Ascending aorta (tissue), 2 donors: ENCODE measurements around the gene SYT11. TPM values are rescaled to one million over a fixed set of nuclear protein-coding genes. Genes with fewer than 3 reads are reported as not detected.
A peak's percentile ranks its signal among the peaks of the same experiment; 100 is the strongest.

Experiments
- DNase-seq, 2 donors: peaks; one replicate each; pipeline ENCODE4 v3.0.0-alpha.2; 2019; ENCODE audit warnings: low spot score in 2 of 2
- H3K27ac ChIP-seq, 2 donors: fragments of 200-600 bp; sonication (generic); one replicate each; pipeline ENCODE4 v1.5.1; 2016 to 2017; ENCODE audit warnings: mild to moderate bottlenecking in 1 of 2
- H3K27me3 ChIP-seq: fragments of 200-600 bp; sonication (generic); one replicate; pipeline ENCODE4 v1.5.1; 2017
- H3K36me3 ChIP-seq, 2 donors: fragments of 200-600 bp; sonication (generic); one replicate each; pipeline ENCODE4 v1.5.1; 2016
- H3K4me1 ChIP-seq, 2 donors: fragments of 200-600 bp; sonication (generic); one replicate each; pipeline ENCODE4 v1.5.1; 2016 to 2017; ENCODE audit warnings: mild to moderate bottlenecking in 1 of 2
- H3K4me3 ChIP-seq, 2 donors: fragments of 200-600 bp; sonication (generic); one replicate each; pipeline ENCODE4 v1.5.1; 2016 to 2017; ENCODE audit warnings: mild to moderate bottlenecking in 1 of 2
- H3K9me3 ChIP-seq, 2 donors: fragments of 200-600 bp; sonication (generic); one replicate each; pipeline ENCODE4 v1.5.1; 2016
- intact Hi-C: fragments of 100-400 bp; cut with DNase I; formaldehyde crosslinking; loops from one replicate; pipeline ENCODE4 v1.15.1; 2023
- total RNA-seq: library from RNA; depleted of rRNA; stranded (reverse); fragments of >200 nt; gene quantifications from one replicate; pipeline ENCODE4 v1.1.0, GENCODE V29; 2016
- TF ChIP-seq, protein P1 (sequence below), 3 experiments: fragments of 200-600 bp in 2 of 3; fragments of 450-650 bp in 1 of 3; sonication (generic) in 2 of 3; IDR thresholded peaks; one replicate each; pipeline ENCODE4 v1.5.1; 2016 to 2019; ENCODE audit warnings: antibody characterized with exemption in 3 of 3, mild to moderate bottlenecking in 1 of 3, moderate library complexity in 1 of 3

The SYT11 gene
- total RNA-seq, 1 donor from 2014 or later, result 17.7 TPM

DNA sequence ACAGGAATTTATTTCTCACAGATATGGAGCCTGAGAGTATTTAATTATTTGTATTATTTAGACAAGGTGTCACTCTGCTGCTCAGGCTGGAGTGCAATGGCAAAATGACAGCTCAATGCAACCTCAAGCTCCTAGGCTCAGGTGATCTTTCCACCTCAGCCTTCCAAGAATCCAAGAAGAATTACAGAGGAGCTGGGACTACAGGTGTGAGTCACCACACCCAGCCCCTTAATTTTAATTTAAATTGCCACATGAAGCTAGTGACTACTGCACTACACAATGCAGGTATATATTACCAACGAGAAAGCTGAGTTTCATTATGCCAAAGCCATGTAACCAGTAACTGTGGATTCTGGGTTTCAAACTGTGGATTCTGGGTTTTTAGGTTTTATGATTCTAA is 72.7 kb downstream of the SYT11 start:
- TF ChIP-seq, protein P1, sequence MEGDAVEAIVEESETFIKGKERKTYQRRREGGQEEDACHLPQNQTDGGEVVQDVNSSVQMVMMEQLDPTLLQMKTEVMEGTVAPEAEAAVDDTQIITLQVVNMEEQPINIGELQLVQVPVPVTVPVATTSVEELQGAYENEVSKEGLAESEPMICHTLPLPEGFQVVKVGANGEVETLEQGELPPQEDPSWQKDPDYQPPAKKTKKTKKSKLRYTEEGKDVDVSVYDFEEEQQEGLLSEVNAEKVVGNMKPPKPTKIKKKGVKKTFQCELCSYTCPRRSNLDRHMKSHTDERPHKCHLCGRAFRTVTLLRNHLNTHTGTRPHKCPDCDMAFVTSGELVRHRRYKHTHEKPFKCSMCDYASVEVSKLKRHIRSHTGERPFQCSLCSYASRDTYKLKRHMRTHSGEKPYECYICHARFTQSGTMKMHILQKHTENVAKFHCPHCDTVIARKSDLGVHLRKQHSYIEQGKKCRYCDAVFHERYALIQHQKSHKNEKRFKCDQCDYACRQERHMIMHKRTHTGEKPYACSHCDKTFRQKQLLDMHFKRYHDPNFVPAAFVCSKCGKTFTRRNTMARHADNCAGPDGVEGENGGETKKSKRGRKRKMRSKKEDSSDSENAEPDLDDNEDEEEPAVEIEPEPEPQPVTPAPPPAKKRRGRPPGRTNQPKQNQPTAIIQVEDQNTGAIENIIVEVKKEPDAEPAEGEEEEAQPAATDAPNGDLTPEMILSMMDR (IDR thresholded peaks at IDR 0.05), result no peak
- H3K36me3 ChIP-seq, result peaks cover 48 to 57% of the 10 kb centered on the region in 2 donors
- DNase-seq, result no peak
- no peaks in the 10 kb centered on the region for H3K27me3 ChIP-seq
- peak overlapping the region in 1 of 2 donors; percentile 22 for H3K27ac ChIP-seq
- peak overlapping the region; percentile 17 to 82 for H3K4me3 ChIP-seq
- peaks cover 18 to 31% of the 10 kb centered on the region in 2 donors for H3K4me1 ChIP-seq
- intact Hi-C loops, result loop anchor here (10.0 kb wide), 1 partner anchor 123 kb away; the partner anchor contains the start of genes LAMTOR2 and UBQLN4
- no peaks in the 10 kb centered on the region for H3K9me3 ChIP-seq

DNA sequence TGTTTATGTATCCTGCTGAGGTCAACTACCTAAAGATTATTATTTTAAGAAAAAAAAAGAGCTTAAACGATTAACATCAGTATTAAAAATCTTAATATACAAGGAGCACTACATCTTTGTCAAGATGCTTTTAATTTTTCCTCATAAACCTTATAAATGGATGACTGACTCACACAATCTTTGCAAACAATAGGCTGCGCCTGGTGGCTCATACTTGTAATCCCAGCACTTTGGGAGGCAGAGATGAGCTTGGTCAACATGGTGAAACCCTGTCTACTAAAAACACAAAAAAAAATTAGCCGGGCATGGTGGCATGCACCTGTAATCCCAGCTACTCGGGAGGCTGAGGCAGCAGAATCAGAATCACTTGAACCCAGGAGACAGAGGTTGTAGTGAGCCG is 73.1 kb downstream of the SYT11 start:
- intact Hi-C loops, result loop anchor here (10.0 kb wide), 1 partner anchor 122 kb away; the partner anchor contains the start of genes LAMTOR2 and UBQLN4
- H3K4me3 ChIP-seq, result peak overlapping the region in 1 of 2 donors; percentile 82
- peaks cover 18 to 31% of the 10 kb centered on the region in 2 donors for H3K4me1 ChIP-seq
- peaks cover 44 to 53% of the 10 kb centered on the region in 2 donors for H3K36me3 ChIP-seq
- no peak for DNase-seq
- no peaks in the 10 kb centered on the region for H3K27me3 ChIP-seq
- peak overlapping the region in 1 of 2 donors; percentile 90 for H3K27ac ChIP-seq
- TF ChIP-seq, protein P1 (IDR thresholded peaks at IDR 0.05), result no peak
- H3K9me3 ChIP-seq, result no peaks in the 10 kb centered on the region

DNA sequence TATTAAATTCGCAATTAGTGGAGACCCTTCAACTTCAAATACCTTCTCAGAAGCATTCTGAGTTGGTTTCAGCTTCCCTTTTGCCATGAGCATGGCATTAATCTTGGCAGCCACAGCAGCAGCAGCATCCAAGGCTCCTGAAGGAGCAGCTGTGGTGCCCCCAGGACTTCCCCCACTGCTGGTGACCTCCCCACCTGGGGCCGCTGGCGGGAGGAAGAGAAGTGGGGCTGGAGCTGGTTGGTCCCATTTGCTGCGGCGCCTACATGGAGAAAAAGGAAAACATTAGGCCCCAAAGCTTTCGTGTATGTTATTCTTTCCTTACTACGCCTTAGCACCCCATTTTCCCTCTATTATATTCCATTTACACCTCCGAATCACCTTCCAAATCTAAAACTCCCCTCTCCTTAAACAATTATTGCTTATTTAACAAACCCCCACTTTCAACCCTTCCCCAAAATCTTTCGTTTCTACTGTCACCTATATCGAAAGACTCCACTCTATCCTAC is 74.3 kb downstream of the SYT11 start:
- intact Hi-C loops, result loop anchor here (1.0 to 10.0 kb wide), 3 partner anchors 22 to 121 kb away; partner anchors contain the start of genes LAMTOR2, RIT1 and UBQLN4
- H3K27me3 ChIP-seq, result no peaks in the 10 kb centered on the region
- peaks cover 18 to 35% of the 10 kb centered on the region in 2 donors for H3K4me1 ChIP-seq
- peak overlapping the region; percentile 74 to 82 for H3K4me3 ChIP-seq
- no peak for DNase-seq
- no peaks in the 10 kb centered on the region for H3K9me3 ChIP-seq
- TF ChIP-seq, protein P1 (IDR thresholded peaks at IDR 0.05), result no peak
- peak overlapping the region; percentile 90 to 94 for H3K27ac ChIP-seq
- H3K36me3 ChIP-seq, result peaks cover 34 to 41% of the 10 kb centered on the region in 2 donors

DNA sequence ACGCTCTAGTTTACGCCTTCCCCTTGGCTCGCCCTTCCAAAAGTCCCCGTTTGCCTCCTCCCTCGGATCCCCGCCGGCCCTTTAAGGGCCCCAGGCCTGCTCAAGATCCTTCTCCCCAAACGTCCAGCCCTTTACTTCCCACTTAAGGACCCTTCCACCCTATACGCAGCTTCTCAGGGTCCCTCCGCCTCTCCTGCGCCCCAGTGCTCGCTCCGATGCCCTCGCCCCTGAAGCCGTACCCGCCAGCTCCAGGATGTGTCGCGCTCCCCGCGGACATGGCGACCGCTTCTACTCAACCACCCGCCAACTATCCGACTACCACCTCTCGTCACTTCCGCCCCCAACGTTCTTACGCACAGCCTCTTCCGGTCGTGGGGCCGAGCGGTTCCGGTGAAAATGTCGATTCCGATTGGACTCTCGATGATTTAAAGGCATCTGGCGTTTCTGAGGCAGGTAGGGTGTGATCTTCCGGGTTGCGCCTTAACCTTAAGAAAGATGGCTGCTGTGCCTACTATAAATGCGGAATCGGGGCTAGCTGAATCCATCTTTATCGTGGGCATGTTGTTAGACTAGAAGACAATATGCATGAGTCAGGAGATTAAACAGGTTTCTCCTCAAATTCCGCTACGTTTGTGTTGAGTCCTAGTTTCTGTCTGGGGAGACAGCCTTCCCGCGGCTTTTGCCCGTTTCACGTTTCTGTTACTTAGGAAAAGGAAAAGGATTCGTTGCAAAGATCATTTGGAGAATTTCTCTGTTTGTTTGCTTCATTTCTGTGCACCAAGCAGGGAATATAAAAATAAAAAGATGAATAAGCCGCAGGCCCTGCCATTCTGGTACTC is 74.9 kb downstream of the SYT11 start, which contains the start of gene KHDC4:
Gene KHDC4, minus strand, starts transcription at position 317 of the 839 bp plus-strand sequence. Its CDS starts 40 bp downstream, at position 277.
- H3K36me3 ChIP-seq, result peaks cover 27 to 35% of the 10 kb centered on the region in 2 donors
- H3K9me3 ChIP-seq, result no peaks in the 10 kb centered on the region
- no peaks in the 10 kb centered on the region for H3K27me3 ChIP-seq
- peaks cover 18 to 42% of the 10 kb centered on the region in 2 donors for H3K4me1 ChIP-seq
- H3K27ac ChIP-seq, result peak within 1 kb of the TSS; percentile 90 to 94
- H3K4me3 ChIP-seq, result peak within 1 kb of the TSS; percentile 74 to 82
- intact Hi-C loops, result loop anchor here (1.0 to 10.0 kb wide), 3 partner anchors 23 to 120 kb away; partner anchors contain the start of genes LAMTOR2, RIT1 and UBQLN4
- peak; percentile 91 to 98 for DNase-seq
- TF ChIP-seq, protein P1 (IDR thresholded peaks at IDR 0.05), result peak; percentile 20 to 35 (median 35)

Other genes with a start within 250 kb of the SYT11 start
- gene MSTO1, start 249.3 kb upstream of the SYT11 start, total RNA-seq, result 8.6 TPM
- gene YY1AP1, start 170.8 kb upstream of the SYT11 start, total RNA-seq, result 24.2 TPM
- gene DAP3, start 170.5 kb upstream of the SYT11 start, total RNA-seq, result 47.4 TPM
- 19.9 TPM for gene GON4L, start 2.4 kb upstream of the SYT11 start, total RNA-seq
- gene RIT1, start 51.8 kb downstream of the SYT11 start, total RNA-seq, result 17.1 TPM
- 101 TPM for gene KHDC4, start 74.8 kb downstream of the SYT11 start, total RNA-seq
- gene RXFP4, start 82.1 kb downstream of the SYT11 start, total RNA-seq, result not detected
- gene ARHGEF2, start 119.0 kb downstream of the SYT11 start, total RNA-seq, result 169 TPM
- gene SSR2, start 161.4 kb downstream of the SYT11 start, total RNA-seq, result 103 TPM
- 28.7 TPM for gene UBQLN4, start 194.2 kb downstream of the SYT11 start, total RNA-seq
- 43.9 TPM for gene LAMTOR2, start 195.2 kb downstream of the SYT11 start, total RNA-seq
- gene RAB25, start 201.6 kb downstream of the SYT11 start, total RNA-seq, result not detected
- gene MEX3A, start 222.9 kb downstream of the SYT11 start, total RNA-seq, result 1.3 TPM